ENCODE measurements around the gene INPP4B.

INPP4B gene

GRCh38 chr4:142566777-142567176, 279.3 kb downstream of the INPP4B start:
- no peak for DNase-seq

DNA sequence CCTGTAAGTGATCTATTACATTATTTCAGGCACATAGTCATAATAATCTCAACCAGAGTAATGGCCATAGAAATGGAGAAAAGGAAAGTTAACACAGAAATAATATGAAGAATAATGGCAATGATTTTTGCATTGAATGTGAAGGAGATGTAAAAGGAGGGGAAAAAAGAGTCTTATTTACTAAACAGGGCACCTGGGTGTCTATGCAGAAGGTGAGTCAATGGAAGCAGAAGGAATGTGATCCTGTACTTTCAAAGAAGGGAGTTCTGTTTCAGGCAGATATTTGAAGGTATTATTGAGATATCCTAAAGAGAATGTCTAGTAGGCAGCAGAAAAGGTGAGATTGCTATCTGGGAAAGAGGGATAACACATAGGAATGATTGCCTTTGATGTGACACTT, 279.9 kb downstream of the INPP4B start:
- no peak for DNase-seq

DNA sequence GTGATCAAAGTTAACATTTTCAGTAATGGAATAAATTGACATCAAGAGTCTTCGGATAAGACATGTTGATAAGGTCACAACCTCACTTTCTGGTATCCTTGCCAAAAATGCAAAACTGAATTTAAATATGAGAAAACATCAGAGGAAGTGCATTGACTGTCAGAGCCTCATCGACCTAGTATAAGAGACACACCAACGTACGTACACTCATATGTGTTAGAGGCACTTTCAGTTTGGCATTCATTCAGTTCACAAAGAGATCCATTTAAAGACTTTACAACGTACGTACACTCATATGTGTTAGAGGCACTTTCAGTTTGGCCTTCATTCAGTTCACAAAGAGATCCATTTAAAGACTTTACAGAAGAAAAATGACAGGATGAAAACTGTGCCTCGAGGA, 280.3 kb downstream of the INPP4B start:
- DNase-seq: no peak

DNA sequence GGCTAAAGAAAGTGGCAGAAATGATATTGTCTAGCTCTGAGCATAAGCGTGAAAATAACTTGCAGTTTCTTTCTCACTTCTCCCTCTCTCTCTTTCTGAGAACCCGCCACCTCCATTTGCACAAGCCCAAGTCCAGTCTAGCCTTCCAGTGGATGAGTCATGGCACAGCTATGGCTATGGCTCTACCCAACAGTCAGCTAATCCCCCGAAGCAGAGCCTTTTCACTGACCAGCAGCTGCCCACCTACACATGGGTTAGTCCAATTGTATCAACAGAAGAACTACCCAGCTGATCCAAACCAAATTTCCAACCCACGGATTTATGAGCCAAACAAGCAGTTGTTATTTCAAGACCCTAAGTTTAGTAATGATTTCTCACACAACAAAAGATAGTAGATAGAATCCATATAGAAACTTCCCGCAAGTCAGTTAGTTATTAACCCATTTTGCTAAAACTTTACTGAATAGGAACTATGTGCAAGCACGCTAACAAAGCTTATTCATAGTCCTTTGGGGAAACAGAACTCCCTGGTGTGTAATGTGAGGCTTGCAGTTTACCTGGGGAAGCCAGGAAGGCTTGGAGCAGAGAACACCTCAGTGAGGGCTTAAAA, 282.3 kb downstream of the INPP4B start:
- DNase-seq: no peak

DNA sequence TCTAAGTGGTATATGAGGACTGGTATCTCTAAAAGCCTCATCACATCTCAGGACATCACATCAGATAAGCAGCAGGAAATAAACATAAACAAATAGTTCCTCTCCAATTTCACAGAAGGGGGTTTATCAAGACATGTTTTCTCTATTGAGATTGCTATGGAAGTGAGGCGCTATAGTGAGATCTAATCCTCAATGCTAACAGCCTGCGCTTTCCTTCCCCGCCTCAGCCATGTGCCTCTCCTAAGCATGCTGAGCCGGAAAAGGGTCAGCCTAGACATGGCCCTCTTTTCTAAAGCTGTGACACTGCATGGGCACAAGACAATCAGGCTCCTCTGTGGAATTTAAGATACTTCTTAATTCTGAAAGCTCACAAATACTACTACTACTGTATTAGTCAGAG, 286.1 kb downstream of the INPP4B start:
- DNase-seq: no peak

- no peak for DNase-seq
Measured at GRCh38 chr4:142558851-142559250, 287.2 kb downstream of the INPP4B start.

- DNase-seq: no peak
Measured at GRCh38 chr4:142557239-142557801, 288.8 kb downstream of the INPP4B start.

GRCh38 chr4:142556570-142557238, 289.4 kb downstream of the INPP4B start:
- DNase-seq: no peak

DNA sequence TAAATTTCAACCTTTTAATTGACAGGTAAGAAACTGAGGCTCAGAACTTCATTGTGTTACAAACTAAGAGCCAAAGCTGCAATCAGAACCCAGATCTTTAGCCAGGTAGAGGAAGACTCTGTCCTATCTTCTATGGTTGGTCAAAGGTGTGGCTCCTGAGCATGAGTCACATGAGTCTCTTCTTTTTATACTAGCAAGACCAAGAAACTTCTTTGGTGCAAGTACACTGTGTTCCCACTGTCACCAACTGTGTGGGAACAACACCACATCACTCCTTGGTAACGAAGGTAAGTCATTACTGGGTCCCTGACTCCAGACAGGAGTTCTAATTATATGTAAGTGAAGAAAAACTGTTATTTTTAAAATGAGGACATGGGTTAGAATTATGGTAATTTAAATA, 290.1 kb downstream of the INPP4B start:
- no peak for DNase-seq

GRCh38 chr4:142554412-142554811, 291.7 kb downstream of the INPP4B start:
- no peak for DNase-seq

- DNase-seq: no peak
Measured at GRCh38 chr4:142551517-142552305, 294.4 kb downstream of the INPP4B start.

- DNase-seq: no peak
Measured at GRCh38 chr4:142550965-142551364, 295.1 kb downstream of the INPP4B start.

DNA sequence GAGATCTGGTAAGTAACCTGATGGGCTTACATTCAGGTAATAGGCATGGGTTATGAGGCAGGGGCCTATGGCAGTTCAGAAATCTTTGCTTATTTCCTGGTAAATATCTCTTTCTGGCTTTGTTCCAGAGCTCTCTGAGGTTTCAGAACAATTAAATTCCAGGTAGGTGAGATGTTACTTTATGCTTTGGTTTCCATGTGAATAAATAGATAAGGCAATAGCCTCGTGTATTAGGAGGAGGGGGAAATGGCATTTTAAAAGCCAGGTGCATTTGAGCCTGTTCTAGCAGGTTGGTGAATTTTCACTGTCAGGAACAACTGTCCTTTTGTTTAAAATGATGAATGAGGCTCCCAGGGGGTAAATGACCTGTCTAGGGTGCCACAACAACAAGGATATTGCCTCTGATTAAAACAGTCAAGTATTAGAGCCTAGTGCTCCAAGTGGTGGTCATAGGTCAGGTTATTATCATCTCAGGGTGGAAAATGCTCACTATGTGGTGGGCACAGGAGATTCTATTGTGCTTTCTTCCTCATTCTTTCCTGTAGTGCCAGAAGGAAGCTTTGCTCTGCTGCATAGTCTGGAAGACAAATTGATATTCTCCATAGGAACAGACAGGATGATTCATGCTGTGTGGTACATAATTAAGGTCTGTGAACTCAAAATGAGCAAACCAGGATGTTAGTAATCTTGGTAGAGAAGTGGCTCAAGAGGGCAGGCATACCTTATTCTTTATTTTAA, 296.2 kb downstream of the INPP4B start:
- DNase-seq: no peak

DNA sequence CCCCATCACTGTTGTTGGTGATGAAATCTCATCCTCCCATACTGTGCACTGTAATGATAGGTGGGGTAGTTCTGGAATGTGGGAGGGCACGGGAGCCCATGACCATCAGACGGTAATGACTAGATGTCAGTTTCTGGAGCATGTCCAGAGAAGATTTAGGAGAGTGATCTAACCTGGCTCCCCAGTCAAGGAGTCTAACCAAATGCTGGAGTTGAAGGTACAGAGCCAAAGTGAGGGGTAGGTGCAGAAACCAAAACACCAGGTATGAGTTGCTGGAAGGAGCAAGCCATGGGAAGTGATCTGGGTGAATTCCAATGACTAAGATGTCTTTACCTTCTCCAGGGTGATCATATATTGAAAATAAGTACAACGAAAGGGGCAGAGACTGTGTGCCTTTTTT, 296.9 kb downstream of the INPP4B start:
- no peak for DNase-seq

DNA sequence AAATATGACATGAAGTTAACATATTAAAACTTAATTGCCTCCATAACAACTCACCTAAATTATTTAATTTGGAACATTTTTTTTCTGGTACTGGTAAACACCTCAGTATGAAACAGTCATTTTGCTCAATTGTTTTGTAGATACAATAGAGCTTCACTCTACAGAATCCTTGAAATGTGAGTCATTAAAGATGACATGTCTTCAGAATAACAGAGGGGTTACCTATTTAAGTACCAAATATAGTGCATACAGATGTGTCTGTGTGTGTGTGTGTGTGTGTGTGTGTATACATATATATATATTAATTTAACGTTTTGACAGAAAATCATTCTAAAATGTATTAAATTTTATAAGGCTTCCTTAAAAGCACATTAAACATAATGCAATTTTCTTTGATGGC, 297.6 kb downstream of the INPP4B start:
- no peak for DNase-seq

DNA sequence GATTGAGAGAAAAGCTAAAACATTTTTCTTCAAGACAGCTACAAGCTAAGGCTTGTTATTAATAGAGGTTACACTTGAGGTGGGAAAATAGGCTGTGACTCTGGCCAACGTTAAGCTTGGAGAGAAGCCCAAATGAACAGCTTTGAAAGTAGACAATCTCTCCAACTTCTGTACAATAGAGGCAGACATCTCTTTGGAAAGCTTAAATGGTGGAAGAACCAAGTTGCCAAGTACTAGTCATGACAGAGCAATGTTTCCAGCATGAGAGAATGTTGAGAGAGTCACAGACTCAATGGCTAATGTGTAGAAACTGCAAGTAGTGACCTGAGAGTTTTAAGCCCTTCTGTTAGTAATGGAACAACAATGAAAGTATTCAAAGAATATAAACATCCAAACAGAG, 298.1 kb downstream of the INPP4B start:
- no peak for DNase-seq

- no peak for DNase-seq
Measured at GRCh38 chr4:142544594-142544993, 301.5 kb downstream of the INPP4B start.

GRCh38 chr4:142544039-142544438, 302.1 kb downstream of the INPP4B start:
- DNase-seq: no peak

GRCh38 chr4:142540483-142540804, 305.7 kb downstream of the INPP4B start:
- DNase-seq: no peak

DNA sequence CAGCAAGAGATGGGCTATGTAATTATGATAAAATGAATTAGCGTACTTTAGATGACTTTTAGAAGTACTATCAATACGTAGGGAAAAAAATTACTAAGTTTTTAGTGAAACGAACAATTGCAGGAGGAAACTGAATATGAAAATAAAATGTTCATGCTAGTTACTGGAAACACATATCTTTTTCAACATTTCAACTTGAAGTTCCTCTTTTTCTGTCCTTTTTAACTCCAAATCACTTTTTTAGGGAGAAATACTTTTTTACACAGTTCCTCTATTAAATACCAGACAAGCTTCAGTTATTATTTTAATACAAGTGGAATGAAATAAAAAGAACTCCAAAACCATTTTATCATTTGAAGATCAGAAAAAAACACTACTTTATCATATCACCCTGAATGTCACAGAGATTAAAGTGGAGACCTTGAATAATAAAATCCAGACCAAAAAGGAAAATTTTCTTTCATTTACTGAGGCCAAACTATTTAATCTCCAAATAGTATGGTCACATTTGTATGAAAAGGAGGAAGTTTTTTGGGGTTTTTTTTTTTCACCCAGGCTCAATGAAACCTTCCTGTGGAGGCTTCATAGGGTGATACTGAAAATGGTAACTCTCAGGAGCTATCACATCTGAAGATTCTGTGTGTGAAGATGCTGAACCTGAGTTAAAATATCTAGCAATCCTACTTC, 306.2 kb downstream of the INPP4B start:
- no peak for DNase-seq

DNA sequence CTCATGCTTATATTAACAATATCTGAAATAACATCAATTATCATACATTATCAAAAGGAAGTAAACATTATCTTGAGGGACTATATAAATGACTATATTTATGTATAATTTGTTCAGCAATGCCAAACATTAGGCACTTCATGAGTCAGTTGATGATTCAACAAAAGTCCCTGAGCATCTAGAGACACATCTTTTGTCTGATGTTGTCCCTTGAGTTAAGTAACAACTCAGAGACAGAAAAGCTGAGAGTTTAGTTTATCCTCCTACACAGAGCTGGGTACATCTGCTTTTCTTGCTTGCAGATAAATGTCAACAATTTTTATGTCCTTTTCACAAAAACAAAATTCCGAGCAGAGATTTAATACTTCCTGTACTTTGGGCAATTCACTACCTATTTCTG, 311.1 kb downstream of the INPP4B start:
- no peak for DNase-seq

DNA sequence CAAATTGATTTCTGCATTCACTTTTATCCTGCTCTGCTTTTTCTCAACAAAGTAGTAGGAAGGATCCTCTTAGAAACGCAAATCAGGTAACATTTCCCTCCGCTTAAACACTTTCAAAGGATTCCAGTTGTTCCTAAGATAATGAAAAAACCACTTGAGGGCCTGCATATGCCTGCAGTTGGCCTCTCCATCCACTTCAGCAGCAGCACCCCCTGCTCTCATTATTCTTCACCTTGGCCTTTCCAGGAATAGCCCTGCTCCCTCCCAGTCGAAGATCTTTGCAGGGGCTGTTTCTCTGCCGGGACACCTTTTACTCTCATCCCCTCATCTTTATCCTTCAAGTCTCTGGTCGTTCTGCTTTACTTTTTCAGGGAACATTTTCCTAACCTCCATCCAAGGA, 314.0 kb downstream of the INPP4B start:
- DNase-seq: no peak

- no peak for DNase-seq
Measured at GRCh38 chr4:142530728-142531127, 315.4 kb downstream of the INPP4B start.
